ENCODE data around the gene KCNA5. TPM values are rescaled to one million over a fixed set of nuclear protein-coding genes. Genes with fewer than 3 reads are reported as not detected.

Gene KCNA5
- total RNA-seq, 1 donor from 2014 or later: 2.6 TPM

DNA sequence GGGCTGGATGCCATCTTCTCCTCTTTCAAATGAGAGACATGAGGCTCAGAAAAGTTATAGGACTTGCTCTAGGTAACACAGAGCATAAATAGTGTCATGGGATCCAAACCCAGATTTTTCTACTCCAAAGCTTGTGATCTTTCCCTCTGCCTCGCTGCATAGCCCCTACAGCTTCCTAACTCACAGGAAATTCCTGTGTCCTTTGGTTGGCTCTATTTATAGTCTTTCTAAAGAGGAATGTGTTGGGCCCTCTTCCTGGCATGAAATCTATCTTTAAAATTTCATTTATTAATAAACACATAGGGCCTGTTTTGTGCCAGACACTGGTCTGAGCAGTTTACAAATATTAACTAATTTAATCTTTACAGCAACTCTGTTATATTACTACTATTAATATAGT, 9.8 kb upstream of the KCNA5 start:
- Histone ChIP-seq H3K9me3 (replicated peaks) (no peaks in the 10 kb centered on the region), H3K36me3 (no peaks in the 10 kb centered on the region), H3K27ac (replicated peaks) (no peak overlapping the region), H3K4me1 (peaks cover 27% of the 10 kb centered on the region), H3K27me3 (ENCODE audit: low read depth) (no peaks in the 10 kb centered on the region), H3K4me3 (no peak overlapping the region)
- intact Hi-C loops (cut with micrococcal nuclease): no loop called here
- DNase-seq: no peak
- TF ChIP-seq, protein P1, sequence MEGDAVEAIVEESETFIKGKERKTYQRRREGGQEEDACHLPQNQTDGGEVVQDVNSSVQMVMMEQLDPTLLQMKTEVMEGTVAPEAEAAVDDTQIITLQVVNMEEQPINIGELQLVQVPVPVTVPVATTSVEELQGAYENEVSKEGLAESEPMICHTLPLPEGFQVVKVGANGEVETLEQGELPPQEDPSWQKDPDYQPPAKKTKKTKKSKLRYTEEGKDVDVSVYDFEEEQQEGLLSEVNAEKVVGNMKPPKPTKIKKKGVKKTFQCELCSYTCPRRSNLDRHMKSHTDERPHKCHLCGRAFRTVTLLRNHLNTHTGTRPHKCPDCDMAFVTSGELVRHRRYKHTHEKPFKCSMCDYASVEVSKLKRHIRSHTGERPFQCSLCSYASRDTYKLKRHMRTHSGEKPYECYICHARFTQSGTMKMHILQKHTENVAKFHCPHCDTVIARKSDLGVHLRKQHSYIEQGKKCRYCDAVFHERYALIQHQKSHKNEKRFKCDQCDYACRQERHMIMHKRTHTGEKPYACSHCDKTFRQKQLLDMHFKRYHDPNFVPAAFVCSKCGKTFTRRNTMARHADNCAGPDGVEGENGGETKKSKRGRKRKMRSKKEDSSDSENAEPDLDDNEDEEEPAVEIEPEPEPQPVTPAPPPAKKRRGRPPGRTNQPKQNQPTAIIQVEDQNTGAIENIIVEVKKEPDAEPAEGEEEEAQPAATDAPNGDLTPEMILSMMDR (IDR thresholded peaks at IDR 0.05; ENCODE audit: borderline replicate concordance): no peak

DNA sequence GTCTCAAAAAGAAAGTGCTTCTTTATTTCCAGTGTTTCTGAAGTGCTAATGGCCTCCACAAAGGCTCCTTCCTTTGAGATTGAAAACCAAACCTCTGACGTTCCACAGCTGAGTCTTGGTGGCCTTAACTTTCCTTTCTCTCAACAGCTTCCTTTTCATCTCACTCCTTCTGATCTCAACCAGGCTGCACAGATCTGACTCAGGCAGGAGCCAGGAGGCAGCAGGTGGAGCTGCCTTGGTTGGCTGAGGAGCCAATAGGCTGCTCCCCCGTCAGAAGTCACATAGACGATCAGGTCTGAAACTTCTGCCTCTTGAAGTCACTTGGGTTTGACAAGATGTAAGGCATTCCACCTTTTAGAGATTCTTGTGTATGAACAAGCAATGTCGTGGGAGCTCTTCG, 9.1 kb upstream of the KCNA5 start:
- Histone ChIP-seq H3K4me1 (peaks cover 33% of the 10 kb centered on the region), H3K27me3 (ENCODE audit: low read depth) (no peaks in the 10 kb centered on the region), H3K9me3 (replicated peaks) (no peaks in the 10 kb centered on the region), H3K4me3 (no peak overlapping the region), H3K27ac (replicated peaks) (no peak overlapping the region), H3K36me3 (no peaks in the 10 kb centered on the region)
- no peak for DNase-seq
- TF ChIP-seq, protein P1 (IDR thresholded peaks at IDR 0.05; ENCODE audit: borderline replicate concordance): no peak
- intact Hi-C loops (cut with micrococcal nuclease): no loop called here

DNA sequence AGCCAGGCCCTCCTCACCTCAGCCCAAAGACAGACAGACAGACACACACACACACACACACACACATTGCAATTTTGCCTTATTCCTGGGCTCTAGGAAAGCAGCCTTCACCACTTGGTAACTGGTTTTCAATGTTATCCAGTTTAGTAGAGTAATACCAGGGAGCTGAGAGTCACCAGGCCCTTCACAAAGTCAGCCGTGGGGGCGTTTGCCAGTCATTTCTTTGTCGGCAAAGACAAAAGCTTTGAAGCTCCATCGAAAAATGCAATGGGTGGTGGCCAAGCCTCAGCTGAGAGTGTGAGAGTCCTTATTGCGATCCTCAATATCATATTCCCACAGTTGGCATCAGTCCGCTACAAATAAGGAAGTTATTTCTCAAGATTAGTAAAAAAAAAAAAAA, 8.1 kb upstream of the KCNA5 start:
- intact Hi-C loops (cut with micrococcal nuclease): no loop called here
- H3K36me3 ChIP-seq: no peaks in the 10 kb centered on the region
- H3K4me1 ChIP-seq: peaks cover 37% of the 10 kb centered on the region
- no peaks in the 10 kb centered on the region for H3K27me3 ChIP-seq (ENCODE audit: low read depth)
- no peak overlapping the region for H3K27ac ChIP-seq (replicated peaks)
- no peak overlapping the region for H3K4me3 ChIP-seq
- no peaks in the 10 kb centered on the region for H3K9me3 ChIP-seq (replicated peaks)
- DNase-seq: no peak
- TF ChIP-seq, protein P1 (IDR thresholded peaks at IDR 0.05; ENCODE audit: borderline replicate concordance): no peak

DNA sequence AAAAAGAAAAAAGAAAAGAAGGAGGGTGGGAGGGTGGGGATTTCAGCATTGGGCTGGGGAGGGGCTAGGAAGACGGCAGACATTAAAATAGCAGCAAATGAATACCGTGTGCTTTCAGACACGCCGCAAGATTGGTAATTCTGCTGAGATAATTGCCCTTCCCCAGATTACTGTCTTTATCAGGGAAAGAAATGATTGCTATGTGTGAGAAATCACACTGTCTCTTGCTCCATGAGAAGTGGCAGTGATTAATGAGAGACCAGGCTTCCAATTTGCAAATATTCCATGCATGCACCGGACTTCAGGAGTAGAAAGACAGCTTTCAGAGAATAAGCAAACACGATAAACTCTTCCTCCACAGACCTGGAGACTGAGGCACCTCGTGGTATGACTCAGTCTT, 7.6 kb upstream of the KCNA5 start:
- no peaks in the 10 kb centered on the region for H3K9me3 ChIP-seq (replicated peaks)
- no peak overlapping the region for H3K4me3 ChIP-seq
- H3K4me1 ChIP-seq: peaks cover 37% of the 10 kb centered on the region
- DNase-seq: no peak
- intact Hi-C loops (cut with micrococcal nuclease): no loop called here
- TF ChIP-seq, protein P1 (IDR thresholded peaks at IDR 0.05; ENCODE audit: borderline replicate concordance): no peak
- no peaks in the 10 kb centered on the region for H3K36me3 ChIP-seq
- H3K27ac ChIP-seq (replicated peaks): no peak overlapping the region
- no peaks in the 10 kb centered on the region for H3K27me3 ChIP-seq (ENCODE audit: low read depth)

DNA sequence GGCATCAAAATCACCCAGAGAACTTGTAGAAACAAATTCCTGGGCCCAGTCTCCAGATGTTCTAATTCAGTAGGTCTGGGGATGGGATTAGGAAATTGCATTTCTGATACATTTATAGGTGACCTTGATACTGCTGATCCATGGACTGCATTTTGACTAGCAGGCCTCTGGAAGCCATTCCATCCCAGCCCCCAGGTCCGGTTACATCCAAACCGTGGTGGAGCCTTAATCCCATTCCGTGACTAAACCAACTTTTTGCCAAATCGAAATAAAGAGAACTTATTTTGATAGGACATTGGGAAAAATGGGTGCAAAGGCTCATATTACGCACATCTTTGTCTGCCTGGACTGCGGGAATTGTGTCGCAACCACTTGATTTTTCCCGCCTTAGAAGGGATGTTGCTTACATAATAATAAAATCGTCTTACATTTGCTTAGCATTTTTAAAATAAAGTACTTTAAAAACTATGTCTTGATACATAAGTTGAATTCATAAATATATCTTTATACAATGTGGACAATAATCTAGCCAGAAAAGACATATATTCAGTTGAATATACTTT, 5.8 kb upstream of the KCNA5 start:
- H3K27ac ChIP-seq (replicated peaks): no peak overlapping the region
- TF ChIP-seq, protein P1 (IDR thresholded peaks at IDR 0.05; ENCODE audit: borderline replicate concordance): no peak

More for the DNA sequence above, 5.8 kb upstream of the KCNA5 start:
- intact Hi-C loops (cut with micrococcal nuclease): no loop called here
- Histone ChIP-seq H3K4me3 (no peak overlapping the region), H3K4me1 (peaks cover 37% of the 10 kb centered on the region), H3K9me3 (replicated peaks) (no peaks in the 10 kb centered on the region), H3K36me3 (no peaks in the 10 kb centered on the region), H3K27me3 (ENCODE audit: low read depth) (peaks cover 8% of the 10 kb centered on the region)
- no peak for DNase-seq
